Spleen (tissue), 7 donors: ENCODE measurements around the gene ZFPL1.

Source experiments
- POLR2A ChIP-seq, 3 donors: fragments of 450-650 bp; IDR thresholded peaks; one replicate each; pipeline ENCODE4 v1.5.1; 2017; ENCODE audit warnings: antibody characterized with exemption in 3 of 3, mild to moderate bottlenecking in 1 of 3
- TF ChIP-seq, protein P1 (sequence below), 11 experiments: fragments of 200-600 bp in 7 of 11; fragments of 450-650 bp in 4 of 11; sonication (generic) in 4 of 11; IDR thresholded peaks in 8 of 11; conservative IDR thresholded peaks in 3 of 11; 1 replicate in 7 of 11; 2 replicates in 4 of 11; pipeline versions ENCODE4 v1.4.0 to v1.8.0; 2016 to 2021; ENCODE audit warnings: antibody characterized with exemption in 11 of 11, inconsistent platforms in 4 of 11, mild to moderate bottlenecking in 1 of 11
- donor health status: DM: no; HTN: no; CAD: no; lungs with moderate emphysema.
- donor health status: DM: no; HTN: no; CAD: no.
- donor health status: DM: no; HTN: no; CAD: no.

DNA sequence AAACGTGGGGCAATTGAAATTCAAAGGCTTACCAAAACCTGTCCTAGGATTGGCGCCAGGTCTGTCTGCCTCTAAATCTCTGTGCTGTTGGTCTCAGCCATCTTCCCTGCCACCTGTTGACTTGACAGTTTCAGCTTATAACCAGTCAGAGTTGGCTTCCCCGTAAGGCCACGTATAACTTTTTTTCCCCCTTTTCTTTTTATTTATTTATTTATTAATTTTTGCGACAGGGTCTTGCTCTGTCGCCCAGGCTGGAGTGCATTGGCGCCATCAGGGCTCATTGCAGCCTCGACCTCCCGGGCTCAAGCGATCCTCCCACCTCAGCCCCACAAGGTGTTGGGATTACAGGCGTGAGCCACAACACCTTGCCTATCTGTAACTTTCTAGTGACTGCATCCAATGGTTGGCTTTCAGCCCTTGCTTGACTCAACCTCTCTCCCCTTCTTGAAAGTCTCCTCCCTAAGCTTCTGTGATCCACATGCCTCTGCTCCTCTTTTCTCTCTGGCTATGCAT lies 51.7 kb downstream of the ZFPL1 start:
- TF ChIP-seq, protein P1, sequence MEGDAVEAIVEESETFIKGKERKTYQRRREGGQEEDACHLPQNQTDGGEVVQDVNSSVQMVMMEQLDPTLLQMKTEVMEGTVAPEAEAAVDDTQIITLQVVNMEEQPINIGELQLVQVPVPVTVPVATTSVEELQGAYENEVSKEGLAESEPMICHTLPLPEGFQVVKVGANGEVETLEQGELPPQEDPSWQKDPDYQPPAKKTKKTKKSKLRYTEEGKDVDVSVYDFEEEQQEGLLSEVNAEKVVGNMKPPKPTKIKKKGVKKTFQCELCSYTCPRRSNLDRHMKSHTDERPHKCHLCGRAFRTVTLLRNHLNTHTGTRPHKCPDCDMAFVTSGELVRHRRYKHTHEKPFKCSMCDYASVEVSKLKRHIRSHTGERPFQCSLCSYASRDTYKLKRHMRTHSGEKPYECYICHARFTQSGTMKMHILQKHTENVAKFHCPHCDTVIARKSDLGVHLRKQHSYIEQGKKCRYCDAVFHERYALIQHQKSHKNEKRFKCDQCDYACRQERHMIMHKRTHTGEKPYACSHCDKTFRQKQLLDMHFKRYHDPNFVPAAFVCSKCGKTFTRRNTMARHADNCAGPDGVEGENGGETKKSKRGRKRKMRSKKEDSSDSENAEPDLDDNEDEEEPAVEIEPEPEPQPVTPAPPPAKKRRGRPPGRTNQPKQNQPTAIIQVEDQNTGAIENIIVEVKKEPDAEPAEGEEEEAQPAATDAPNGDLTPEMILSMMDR (IDR thresholded peaks at IDR 0.05 in 8 of 11, conservative IDR thresholded peaks at IDR 0.05 in 3 of 11) = no peak
- TF ChIP-seq POLR2A (IDR thresholded peaks at IDR 0.05) = no peak
